ENCODE measurements around the gene CAPRIN1. TPM values are rescaled to one million over a fixed set of nuclear protein-coding genes. Genes with fewer than 3 reads are reported as not detected.

Gene CAPRIN1
- polyA plus RNA-seq, 3 donors: 50.4 to 81.5 (median 59.2) TPM

- no peak for DNase-seq
- 100% methylated on average over 6 of the region's 11 CpGs for WGBS (ENCODE audit: insufficient coverage)
- no peak overlapping the region for H2AFZ ChIP-seq (ENCODE audit: insufficient read depth, low read depth, low read length, poor library complexity, severe bottlenecking)
- H3K79me2 ChIP-seq (ENCODE audit: insufficient read depth, low read length): no peaks in the 10 kb centered on the region
- intact Hi-C loops (cut with micrococcal nuclease): no loop called here
- H3K27ac Mint-ChIP-seq: no peak overlapping the region
- peaks cover 13 to 18% of the 10 kb centered on the region in 2 donors for H3K4me1 ChIP-seq (ENCODE audit: control insufficient read depth in 1 of 2, insufficient read depth in 2 of 2, low read length in 2 of 2)
- no peak overlapping the region for H3K4me3 Mint-ChIP-seq
- no peaks in the 10 kb centered on the region for H3K36me3 Mint-ChIP-seq
- H4K20me1 ChIP-seq (ENCODE audit: insufficient read depth, low read length): no peaks in the 10 kb centered on the region
- no peak overlapping the region for H3K4me2 ChIP-seq (replicated peaks; ENCODE audit: extremely low read depth, low read length, poor library complexity, severe bottlenecking)
- H3K27me3 ChIP-seq (ENCODE audit: control insufficient read depth in 2 of 2, insufficient read depth in 2 of 2, low read length in 2 of 2): no peaks in the 10 kb centered on the region
- H3K9me3 ChIP-seq (replicated peaks in 1 of 2; ENCODE audit: control insufficient read depth in 1 of 2, insufficient read depth in 1 of 2, low read length in 2 of 2): no peaks in the 10 kb centered on the region
- H3K4me3 ChIP-seq (replicated peaks in 1 of 3; ENCODE audit: low read depth in 2 of 3, low read length in 3 of 3): no peak overlapping the region
- peaks cover 19% of the 10 kb centered on the region for H3K4me1 Mint-ChIP-seq
- no peak overlapping the region for H3K27ac ChIP-seq (ENCODE audit: low read depth in 1 of 2, low read length in 2 of 2)
- no peak for TF ChIP-seq CTCF (IDR thresholded peaks at IDR 0.05)
- no peaks in the 10 kb centered on the region for H3K36me3 ChIP-seq (replicated peaks in 1 of 2; ENCODE audit: control insufficient read depth in 1 of 2, insufficient read depth in 2 of 2, low read length in 2 of 2)
- H3K9me3 Mint-ChIP-seq: no peaks in the 10 kb centered on the region
- H3K27me3 Mint-ChIP-seq (ENCODE audit: low read depth in 3 of 3): peaks cover 0 to 5% (median 0%) of the 10 kb centered on the region in 3 donors
- H3K9ac ChIP-seq (ENCODE audit: insufficient read depth, low read length, poor library complexity, severe bottlenecking): no peak overlapping the region
Observed at GRCh38 chr11:34040571-34040970, 11.0 kb upstream of the CAPRIN1 start.

- Histone ChIP-seq H3K9ac (ENCODE audit: insufficient read depth, low read length, poor library complexity, severe bottlenecking) (no peak overlapping the region), H3K27me3 (ENCODE audit: control insufficient read depth in 2 of 2, insufficient read depth in 2 of 2, low read length in 2 of 2) (no peaks in the 10 kb centered on the region), H3K27ac (ENCODE audit: low read depth in 1 of 2, low read length in 2 of 2) (peak overlapping the region; percentile 7 to 39), H3K79me2 (ENCODE audit: insufficient read depth, low read length) (no peaks in the 10 kb centered on the region), H2AFZ (ENCODE audit: insufficient read depth, low read depth, low read length, poor library complexity, severe bottlenecking) (peak overlapping the region; percentile 63), H3K4me1 (ENCODE audit: control insufficient read depth in 1 of 2, insufficient read depth in 2 of 2, low read length in 2 of 2) (peaks cover 14 to 24% of the 10 kb centered on the region in 2 donors), H3K4me3 (replicated peaks in 1 of 3; ENCODE audit: low read depth in 2 of 3, low read length in 3 of 3) (peak overlapping the region in 1 of 3 experiments; percentile 23), H4K20me1 (ENCODE audit: insufficient read depth, low read length) (no peaks in the 10 kb centered on the region), H3K9me3 (replicated peaks in 1 of 2; ENCODE audit: control insufficient read depth in 1 of 2, insufficient read depth in 1 of 2, low read length in 2 of 2) (no peaks in the 10 kb centered on the region), H3K36me3 (replicated peaks in 1 of 2; ENCODE audit: control insufficient read depth in 1 of 2, insufficient read depth in 2 of 2, low read length in 2 of 2) (no peaks in the 10 kb centered on the region), H3K4me2 (replicated peaks; ENCODE audit: extremely low read depth, low read length, poor library complexity, severe bottlenecking) (peak overlapping the region; percentile 65)
- Mint-ChIP-seq H3K27ac (peak overlapping the region; percentile 32 to 93 (median 84)), H3K27me3 (ENCODE audit: low read depth in 3 of 3) (peaks cover 0 to 2% (median 0%) of the 10 kb centered on the region in 3 donors), H3K4me3 (peak overlapping the region; percentile 64 to 74), H3K36me3 (no peaks in the 10 kb centered on the region), H3K4me1 (peaks cover 32% of the 10 kb centered on the region), H3K9me3 (peaks cover 0 to 3% (median 0%) of the 10 kb centered on the region in 7 donors)
- 47% methylated on average over 19 of the region's 27 CpGs for WGBS (ENCODE audit: insufficient coverage)
- DNase-seq: peak; percentile 69 to 83 (median 82)
- TF ChIP-seq CTCF (IDR thresholded peaks at IDR 0.05): no peak
- intact Hi-C loops (cut with micrococcal nuclease): no loop called here
Observed at GRCh38 chr11:34044664-34045485, 6.7 kb upstream of the CAPRIN1 start.
